HepG2 (cell line): ENCODE measurements around the gene NFE2L1.
A peak's percentile ranks its signal among the peaks of the same experiment; 100 is the strongest.

Experiments
- BORCS8-MEF2B ChIP-seq: sonication (generic); formaldehyde crosslinking; IDR thresholded peaks from 2 replicates; pipeline ENCODE4 v1.8.0; 2022; ENCODE audit warnings: mild to moderate bottlenecking, missing genetic modification reagents
- CTCF ChIP-seq: sonication (generic); formaldehyde crosslinking; IDR thresholded peaks from 2 replicates; pipeline ENCODE4 v1.5.0; 2020; ENCODE audit warnings: mild to moderate bottlenecking, missing genetic modification reagents, moderate library complexity
- TCF7 ChIP-seq: sonication (generic); IDR thresholded peaks from 2 replicates; pipeline ENCODE4 v1.6.1; 2016; ENCODE audit warnings: antibody characterized with exemption, low read depth

GRCh38 chr17:48011405-48012150, 36.6 kb upstream of the NFE2L1 start:
- TF ChIP-seq CTCF (CRISPR knock-in tag) (peak; percentile 58), BORCS8-MEF2B (CRISPR knock-in tag) (no peak), TCF7 (no peak)
